ENCODE measurements around the gene FOXK1. TPM values are rescaled to one million over a fixed set of nuclear protein-coding genes. Genes with fewer than 3 reads are reported as not detected.

The FOXK1 gene
- total RNA-seq, 3 donors from 2014 or later: 30.1 to 48.5 (median 33.4) TPM

DNA sequence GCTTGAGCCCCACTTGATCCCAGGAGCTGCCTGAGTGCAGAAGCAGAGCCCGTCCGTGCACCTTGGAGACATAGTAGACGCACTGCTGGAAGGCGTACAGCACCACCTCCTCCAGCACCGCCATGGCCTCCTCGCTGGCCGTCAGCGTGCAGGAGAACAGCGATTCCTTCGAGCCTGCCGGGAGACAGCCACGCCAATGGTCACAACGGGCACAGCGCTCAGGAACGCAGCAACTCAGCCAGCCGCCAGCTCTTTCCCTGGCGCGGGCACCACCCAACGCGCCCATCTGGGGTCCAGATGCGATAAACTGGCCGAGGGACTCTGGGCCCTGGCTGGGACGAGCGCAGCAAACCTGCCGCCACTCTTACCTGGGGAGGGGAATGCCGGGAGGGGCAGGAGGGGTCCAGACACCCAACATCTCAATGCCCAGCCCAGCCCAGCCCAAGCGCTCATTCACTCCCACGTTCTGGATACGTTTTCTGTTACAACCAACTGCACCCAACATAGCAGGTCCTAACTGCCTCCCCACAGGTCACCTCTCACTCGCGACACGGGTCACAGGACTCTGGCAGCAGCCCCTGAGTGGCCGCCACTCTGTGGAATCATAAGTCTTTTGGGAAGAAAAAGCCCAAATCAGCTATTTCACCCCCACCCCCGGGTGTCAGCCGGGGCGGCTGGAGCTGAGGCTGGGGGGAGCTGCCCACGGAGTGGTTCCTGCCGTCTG lies 135.2 kb downstream of the FOXK1 start:
- ATAC-seq (no peak), DNase-seq (no peak)
- H3K36me3 ChIP-seq (ENCODE audit: low read depth): no peaks in the 10 kb centered on the region
- H3K9me3 ChIP-seq: no peaks in the 10 kb centered on the region
- no peak overlapping the region for H3K4me3 ChIP-seq
- no peaks in the 10 kb centered on the region for H3K4me1 ChIP-seq (ENCODE audit: low read depth)
- intact Hi-C loops (cut with DNase I, micrococcal nuclease): no loop called here
- no peak for TF ChIP-seq CTCF (IDR thresholded peaks at IDR 0.05)

DNA sequence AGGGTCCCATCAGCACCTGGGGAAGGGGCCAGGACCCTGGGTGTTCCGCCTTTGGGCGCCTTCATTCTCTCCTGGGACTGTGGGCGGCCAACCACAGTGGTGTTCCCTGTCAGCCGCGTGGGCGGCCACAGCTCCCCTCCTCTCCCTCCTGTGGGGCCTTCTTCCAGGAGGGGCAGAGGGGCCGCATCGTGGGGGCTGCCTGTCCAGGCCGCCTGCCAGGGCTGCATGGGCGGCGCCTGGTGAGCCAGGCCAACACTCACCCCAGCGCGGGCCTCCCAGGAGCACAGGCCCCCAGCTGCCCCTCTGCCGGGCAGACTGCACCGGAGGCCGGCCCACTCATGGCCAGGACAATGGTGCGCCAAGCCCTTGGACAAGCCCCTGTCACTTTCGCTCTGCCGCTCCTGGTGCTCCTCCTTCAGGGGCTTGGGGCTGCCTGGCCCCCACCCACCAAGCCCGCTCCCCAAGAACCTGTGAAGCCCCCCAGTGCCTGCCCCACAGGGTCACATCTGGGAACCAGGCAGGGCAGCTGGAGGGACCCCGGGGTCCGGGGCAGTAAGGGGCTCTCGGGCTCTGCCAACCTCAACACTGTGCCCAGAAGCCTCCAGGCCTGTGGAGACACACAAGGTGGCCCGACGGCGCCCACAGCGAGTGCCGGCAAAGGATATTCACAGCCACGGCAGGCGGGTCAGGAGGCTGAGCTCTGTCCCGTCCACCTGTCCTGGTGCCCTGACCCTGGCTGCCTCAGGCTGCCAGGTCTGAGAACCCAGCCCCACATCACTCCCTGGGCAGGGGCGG lies 136.1 kb downstream of the FOXK1 start:
- no peaks in the 10 kb centered on the region for H3K36me3 ChIP-seq (ENCODE audit: low read depth)
- ATAC-seq: no peak
- no peak overlapping the region for H3K4me3 ChIP-seq
- DNase-seq: peak in 1 of 3 donors; percentile 35
- intact Hi-C loops (cut with DNase I, micrococcal nuclease): no loop called here
- H3K9me3 ChIP-seq: no peaks in the 10 kb centered on the region
- TF ChIP-seq CTCF (IDR thresholded peaks at IDR 0.05): no peak
- H3K4me1 ChIP-seq (ENCODE audit: low read depth): no peaks in the 10 kb centered on the region

- ATAC-seq: no peak
- no peak for TF ChIP-seq CTCF (IDR thresholded peaks at IDR 0.05)
- intact Hi-C loops (cut with DNase I, micrococcal nuclease): loop anchor here in 1 of 2 donors (10.0 kb wide), 1 partner anchor 265 kb away; no protein-coding TSS in a partner anchor
- H3K9me3 ChIP-seq: no peaks in the 10 kb centered on the region
- no peaks in the 10 kb centered on the region for H3K36me3 ChIP-seq (ENCODE audit: low read depth)
- peak in 1 of 3 donors; percentile 37 for DNase-seq
- H3K4me1 ChIP-seq (ENCODE audit: low read depth): no peaks in the 10 kb centered on the region
- H3K4me3 ChIP-seq: no peak overlapping the region
Observed at GRCh38 chr7:4819560-4820404, 137.7 kb downstream of the FOXK1 start.

GRCh38 chr7:4820405-4820966 lies 138.4 kb downstream of the FOXK1 start:
- no peak for DNase-seq
- Histone ChIP-seq H3K9me3 (no peaks in the 10 kb centered on the region), H3K4me3 (no peak overlapping the region), H3K4me1 (ENCODE audit: low read depth) (no peaks in the 10 kb centered on the region), H3K36me3 (ENCODE audit: low read depth) (no peaks in the 10 kb centered on the region)
- intact Hi-C loops (cut with DNase I, micrococcal nuclease): loop anchor here in 1 of 2 donors (10.0 kb wide), 1 partner anchor 264 kb away; no protein-coding TSS in a partner anchor
- ATAC-seq: no peak
- no peak for TF ChIP-seq CTCF (IDR thresholded peaks at IDR 0.05)

Small RNAs within 50 kb of the gene (microRNA-seq; reads per million reads assigned to microRNA genes)
- gene MIR4656: not detected

Other genes with a start within 250 kb of the FOXK1 start
- gene AP5Z1, start 93.3 kb downstream of the FOXK1 start, total RNA-seq: 10 to 100 TPM; 39.5 to 47.4 (median 45.2) TPM
- under 1 TPM in 2 of 3 donors, not detected in 1; 0.06 to 0.09 TPM for gene PAPOLB, start 179.7 kb downstream of the FOXK1 start, total RNA-seq
- 1 to 10 TPM in 2 of 3 donors, under 1 TPM in 1; 0.35 to 7.4 (median 1.1) TPM for gene RADIL, start 201.4 kb downstream of the FOXK1 start, total RNA-seq